Hematopoietic multipotent progenitor cell treated with erythropoietin and hydrocortisone succinate and interleukin-3 and kit ligand, for 8 days (in vitro differentiated cells): Measurements from ENCODE around the gene C5.

Experiments used
- DNase-seq: peaks from one replicate; pipeline ENCODE4 v3.0.0-alpha.2; 2015

C5 gene

DNA sequence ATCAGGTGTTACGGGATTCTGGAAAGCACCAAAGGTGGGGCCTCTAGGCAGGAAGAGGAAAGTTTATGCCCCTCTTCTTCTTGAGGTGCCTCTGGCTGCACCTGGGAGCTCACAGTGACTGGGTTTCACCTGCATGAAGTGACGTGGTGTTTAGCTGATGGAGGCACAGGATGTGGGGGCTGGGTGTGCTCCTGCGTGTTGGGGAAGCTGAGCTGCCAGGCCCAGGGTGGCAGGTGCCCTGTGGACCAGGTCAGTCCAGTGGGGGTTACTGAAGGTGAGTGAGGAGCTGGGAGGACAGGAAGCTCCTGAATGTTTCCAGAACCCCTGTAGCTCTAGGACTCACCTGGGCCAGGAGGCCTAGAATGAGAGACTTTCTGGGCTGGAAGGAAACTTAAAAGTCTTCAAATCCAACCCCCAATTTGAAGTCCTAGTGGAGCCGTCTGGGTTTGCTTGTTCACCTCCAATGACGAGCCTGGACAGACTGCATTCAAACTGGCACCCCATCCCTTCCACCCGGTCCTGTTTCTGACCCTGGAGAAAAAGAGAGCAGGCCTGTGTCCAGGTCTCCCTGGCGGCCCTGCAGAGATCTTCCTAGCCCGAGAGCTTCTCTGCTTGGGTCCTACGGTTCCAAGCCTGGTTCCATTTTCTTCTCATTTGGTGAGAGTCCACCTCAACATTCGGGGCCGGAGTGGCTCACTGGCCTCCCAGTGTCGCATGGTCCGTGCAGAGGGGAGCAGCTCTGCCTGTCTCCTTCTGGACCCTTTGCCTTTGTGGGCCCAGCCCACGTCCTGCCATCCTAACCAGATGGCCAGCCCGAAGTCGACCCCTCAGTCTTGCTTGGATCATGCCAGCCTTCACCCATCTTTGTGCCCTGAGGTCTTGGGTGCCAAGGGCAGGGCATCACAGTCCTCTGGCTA, 145.8 kb downstream of the C5 start:
- DNase-seq, result no peak

DNA sequence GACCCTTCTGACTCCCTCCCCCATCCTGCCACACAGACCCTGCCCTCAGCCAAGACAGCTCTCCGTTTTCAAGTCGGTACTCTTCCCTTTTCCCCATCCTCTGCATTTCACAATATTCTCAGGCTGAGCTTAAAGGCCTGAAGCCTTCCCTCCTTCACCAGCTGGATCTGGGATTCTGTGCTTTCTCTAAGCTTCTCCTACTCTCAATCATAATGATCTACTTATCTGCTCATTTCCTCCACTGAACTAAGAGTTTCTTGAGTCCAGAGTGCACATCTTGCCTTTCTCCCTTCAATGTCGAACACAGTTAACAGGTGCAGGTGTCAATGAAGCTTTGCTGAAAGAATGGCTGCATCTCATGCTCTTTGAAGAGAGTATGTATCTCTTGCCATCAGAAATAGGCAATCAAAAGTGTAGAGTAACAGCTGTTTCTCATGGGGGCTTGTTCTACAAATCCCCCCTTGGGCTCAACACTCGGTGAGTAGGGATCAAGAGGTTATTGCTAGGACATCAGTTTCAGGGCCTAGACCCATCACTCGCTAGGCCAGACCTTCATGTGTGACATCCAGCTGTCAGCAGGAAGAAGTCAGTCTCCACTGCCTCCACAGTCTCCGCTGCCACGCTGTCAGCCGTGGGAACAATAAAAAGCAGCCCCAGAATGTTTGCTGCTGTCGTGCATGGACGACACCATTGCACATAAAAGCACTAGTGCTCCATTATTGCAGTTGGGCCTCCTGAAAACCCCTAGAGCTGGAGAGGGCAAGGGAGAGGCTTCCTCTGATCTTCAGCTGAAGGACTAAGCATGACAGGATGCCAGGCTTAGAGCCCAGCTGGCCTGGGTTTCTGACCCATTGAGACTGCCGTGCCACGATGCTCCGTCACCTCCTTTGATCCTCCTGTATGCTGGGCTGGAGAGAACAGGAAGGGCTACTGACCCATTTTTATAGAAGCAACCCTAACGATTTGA, 147.2 kb downstream of the C5 start:
- DNase-seq, result no peak
